ENCODE measurements around the gene ZNF281. TPM values are rescaled to one million over a fixed set of nuclear protein-coding genes. Genes with fewer than 3 reads are reported as not detected.

The ZNF281 gene
- total and polyA plus RNA-seq, 7 experiments from 2014 or later: 16.3 to 35.3 (median 27.3) TPM

Other genes starting within 250 kb of the ZNF281 start
- 10 to 100 TPM in 1 of 5 experiments, under 1 TPM in 2, not detected in 2; 0.16 to 16.2 (median 0.42) TPM for gene KIF14, start 210.7 kb upstream of the ZNF281 start, total RNA-seq
- gene KIF14, start 210.7 kb upstream of the ZNF281 start, polyA plus RNA-seq: not detected

All from naive thymus-derived CD4-positive, alpha-beta T cell (primary cell).